Liver (tissue), 9 donors: ENCODE measurements around the gene RAE1. TPM values are rescaled to one million over a fixed set of nuclear protein-coding genes. Genes with fewer than 3 reads are reported as not detected.

Experiments
- DNase-seq: peaks from one replicate; pipeline ENCODE4 v3.0.0-alpha.2; 2017; ENCODE audit warnings: low spot score
- H3K27ac ChIP-seq, 2 donors: one replicate each; pipeline ENCODE4 v1.7.0; 2013; ENCODE audit warnings: inconsistent platforms in 2 of 2, low read length in 2 of 2, control low read depth in 1 of 2, low read depth in 1 of 2, mild to moderate bottlenecking in 1 of 2
- H3K27me3 ChIP-seq, 4 donors: one replicate each; pipeline versions ENCODE4 v1.6.1 to v1.7.0; 2013; ENCODE audit warnings: low read length in 3 of 4, inconsistent platforms in 1 of 4, mild to moderate bottlenecking in 1 of 4, moderate library complexity in 1 of 4; ENCODE audit not compliant: control insufficient read depth in 4 of 4, insufficient read depth in 4 of 4
- H3K36me3 ChIP-seq, 4 donors: one replicate each; pipeline versions ENCODE4 v1.6.1 to v1.7.0; 2013; ENCODE audit warnings: low read length in 3 of 4, mild to moderate bottlenecking in 3 of 4, low read depth in 1 of 4, moderate library complexity in 1 of 4; ENCODE audit not compliant: control insufficient read depth in 4 of 4, insufficient read depth in 3 of 4
- H3K4me1 ChIP-seq, 4 donors: one replicate each; pipeline versions ENCODE4 v1.6.1 to v1.7.0; 2013; ENCODE audit warnings: low read length in 3 of 4, mild to moderate bottlenecking in 3 of 4, moderate library complexity in 1 of 4; ENCODE audit not compliant: control insufficient read depth in 4 of 4, insufficient read depth in 4 of 4
- H3K4me3 ChIP-seq, 3 donors: one replicate each; pipeline versions ENCODE4 v1.6.1 to v1.7.0; 2013; ENCODE audit warnings: low read length in 3 of 3, control low read depth in 1 of 3, low read depth in 1 of 3, mild to moderate bottlenecking in 1 of 3
- H3K9ac ChIP-seq, 2 donors: one replicate each; pipeline ENCODE4 v1.7.0; 2013; ENCODE audit warnings: low read length in 2 of 2, mild to moderate bottlenecking in 2 of 2, moderate library complexity in 2 of 2, control low read depth in 1 of 2, low read depth in 1 of 2
- H3K9me3 ChIP-seq, 4 donors: one replicate each; pipeline versions ENCODE4 v1.6.1 to v1.7.0; 2013; ENCODE audit warnings: low read length in 3 of 4; ENCODE audit not compliant: control insufficient read depth in 4 of 4
- EGR1 ChIP-seq, 2 donors: IDR thresholded peaks; 2 replicates each; pipeline ENCODE4 v1.6.1; 2016 to 2018; ENCODE audit warnings: antibody characterized with exemption in 2 of 2, low read depth in 2 of 2
- FOXA1 ChIP-seq: IDR thresholded peaks from 2 replicates; pipeline ENCODE4 v1.6.1; 2016; ENCODE audit warnings: antibody characterized with exemption
- GABPA ChIP-seq, 2 donors: IDR thresholded peaks in 1 of 2; conservative IDR thresholded peaks in 1 of 2; 2 replicates each; pipeline ENCODE4 v1.6.1; 2016; ENCODE audit warnings: antibody characterized with exemption in 2 of 2, mild to moderate bottlenecking in 1 of 2, moderate library complexity in 1 of 2
- HNF4A ChIP-seq, 2 donors: conservative IDR thresholded peaks; 2 replicates each; pipeline ENCODE4 v1.6.1; 2016; ENCODE audit warnings: antibody characterized with exemption in 2 of 2, mild to moderate bottlenecking in 2 of 2
- JUND ChIP-seq, 2 donors: IDR thresholded peaks; 2 replicates each; pipeline ENCODE4 v1.6.1; 2016; ENCODE audit warnings: antibody characterized with exemption in 2 of 2
- NR2F2 ChIP-seq: IDR thresholded peaks from 2 replicates; pipeline ENCODE4 v1.6.1; 2016; ENCODE audit warnings: antibody characterized with exemption
- RAD21 ChIP-seq, 2 donors: IDR thresholded peaks; 2 replicates each; pipeline ENCODE4 v1.6.1; 2016; ENCODE audit warnings: antibody characterized with exemption in 2 of 2, mild to moderate bottlenecking in 2 of 2
- RXRA ChIP-seq, 2 donors: IDR thresholded peaks; 2 replicates each; pipeline ENCODE4 v1.6.1; 2017 to 2018; ENCODE audit warnings: antibody characterized with exemption in 2 of 2, mild to moderate bottlenecking in 1 of 2
- whole genome bisulfite sequencing: extraction: QIAGEN DNeasy Blood & Tissue Kit; methylation state at CpG from one replicate; pipeline ENCODE4 v1.1.7; 2013; 5-methylcytosine and 5-hydroxymethylcytosine counted together
- polyA plus RNA-seq, 2 donors: library from polyadenylated mRNA; stranded (reverse) in 1 of 2; unstranded in 1 of 2; fragments of 200-250 nt in 1 of 2; fragments of >200 nt in 1 of 2; fragmentation: Nextera tagmentation in 1 of 2; extraction: Ambion mirVana in 1 of 2; gene quantifications; one replicate each; pipeline versions ENCODE4 v1.2.1 to v1.2.3, GENCODE V29; 2013 to 2015
- total RNA-seq, 2 donors: library from RNA; depleted of rRNA; stranded (reverse); fragments of >200 nt; gene quantifications; one replicate each; pipeline ENCODE4 v1.2.3, GENCODE V29; 2014
- TF ChIP-seq, protein P1 (sequence below): IDR thresholded peaks from 2 replicates; pipeline ENCODE4 v1.6.1; 2016; ENCODE audit warnings: antibody characterized with exemption
- TF ChIP-seq, protein P2 (sequence below): IDR thresholded peaks from 2 replicates; pipeline ENCODE4 v1.6.1; 2016; ENCODE audit warnings: antibody characterized with exemption, mild to moderate bottlenecking
- donor health status: healthy.
- donor health status: healthy.
- donor health status: healthy.
- donor health status: healthy.
- donor health status: healthy.

RAE1 gene
- total and polyA plus RNA-seq, 4 donors, result 10.0 to 15.5 (median 13.5) TPM

DNA sequence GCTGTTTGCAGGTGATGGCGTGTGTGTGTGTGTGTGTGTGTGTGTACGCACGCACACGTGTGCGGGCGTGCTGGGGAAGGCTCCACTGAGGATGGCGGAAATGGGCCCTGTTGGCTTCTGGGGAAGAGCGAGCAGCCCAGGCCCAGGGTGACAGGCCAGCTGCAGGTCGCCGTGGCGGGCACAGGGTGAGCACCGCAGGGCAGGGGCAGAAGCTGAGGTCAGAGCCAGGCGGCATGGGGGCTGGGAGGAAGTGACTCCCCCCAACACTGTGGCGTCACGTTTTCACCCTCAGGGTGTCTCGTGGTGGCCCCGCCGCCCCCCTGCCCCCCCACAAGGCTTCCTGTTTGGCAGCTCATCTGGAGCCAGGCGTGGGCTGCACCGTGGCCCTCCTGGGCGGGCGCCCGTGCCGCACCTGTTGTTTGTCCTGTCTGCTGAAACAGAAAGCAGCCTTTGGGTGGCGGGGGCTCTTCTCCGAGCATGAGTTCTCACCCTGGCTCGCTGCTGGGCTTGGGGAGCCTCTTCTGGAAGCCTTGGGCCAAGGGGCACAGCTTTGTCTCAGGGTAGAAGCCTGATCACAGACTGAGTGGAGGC lies 47.3 kb downstream of the RAE1 start (continued):
- TF ChIP-seq GABPA (IDR thresholded peaks at IDR 0.05 in 1 of 2, conservative IDR thresholded peaks at IDR 0.05 in 1 of 2) (no peak), RAD21 (IDR thresholded peaks at IDR 0.05) (no peak), NR2F2 (no peak)

DNA sequence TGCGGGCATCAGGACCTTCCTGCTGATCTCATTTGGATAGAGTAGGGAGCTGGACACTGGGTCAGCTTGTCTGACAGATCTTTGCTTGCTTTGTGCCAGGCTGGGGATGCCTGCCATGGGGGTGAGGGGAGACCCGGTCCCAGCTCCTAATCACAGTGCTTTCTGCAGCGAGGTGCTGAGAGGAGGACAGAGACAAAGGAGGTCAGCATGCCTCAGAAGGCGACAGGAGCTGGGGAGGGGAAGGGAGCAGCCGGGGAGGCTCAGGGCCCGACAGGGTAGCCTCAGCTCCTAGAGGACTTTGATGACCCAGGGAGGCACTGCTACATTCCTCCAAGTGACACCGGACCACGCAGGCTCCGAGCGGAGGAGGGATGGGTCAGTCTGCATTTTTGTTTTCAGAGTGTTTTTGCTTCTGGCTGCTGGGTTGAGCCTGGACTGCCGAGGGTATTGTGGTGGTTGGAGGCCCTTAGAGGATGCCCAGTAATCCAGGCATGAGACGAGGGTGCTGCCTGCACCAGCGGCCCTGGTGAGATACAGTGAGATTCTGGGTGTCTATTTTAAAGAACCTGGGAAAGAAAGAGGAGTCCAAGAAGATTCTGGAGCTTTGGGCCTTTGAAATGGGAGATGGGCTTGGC lies 48.0 kb downstream of the RAE1 start:
- Histone ChIP-seq H3K9me3 (no peaks in the 10 kb centered on the region), H3K4me3 (no peak overlapping the region), H3K27ac (peak overlapping the region in 1 of 2 donors; percentile 30), H3K4me1 (peaks cover 0 to 20% (median 8%) of the 10 kb centered on the region in 4 donors), H3K27me3 (no peaks in the 10 kb centered on the region), H3K9ac (no peak overlapping the region), H3K36me3 (peaks cover 2 to 13% (median 8%) of the 10 kb centered on the region in 4 donors)
- DNase-seq, result no peak
- WGBS, result 83% methylated on average over 13 of the region's 13 CpGs
- TF ChIP-seq GABPA (IDR thresholded peaks at IDR 0.05 in 1 of 2, conservative IDR thresholded peaks at IDR 0.05 in 1 of 2) (no peak), EGR1 (IDR thresholded peaks at IDR 0.05; ENCODE audit: low read depth in 2 of 2) (no peak), JUND (IDR thresholded peaks at IDR 0.05) (no peak), FOXA1 (no peak), HNF4A (conservative IDR thresholded peaks at IDR 0.05) (no peak)
- TF ChIP-seq, protein P1, sequence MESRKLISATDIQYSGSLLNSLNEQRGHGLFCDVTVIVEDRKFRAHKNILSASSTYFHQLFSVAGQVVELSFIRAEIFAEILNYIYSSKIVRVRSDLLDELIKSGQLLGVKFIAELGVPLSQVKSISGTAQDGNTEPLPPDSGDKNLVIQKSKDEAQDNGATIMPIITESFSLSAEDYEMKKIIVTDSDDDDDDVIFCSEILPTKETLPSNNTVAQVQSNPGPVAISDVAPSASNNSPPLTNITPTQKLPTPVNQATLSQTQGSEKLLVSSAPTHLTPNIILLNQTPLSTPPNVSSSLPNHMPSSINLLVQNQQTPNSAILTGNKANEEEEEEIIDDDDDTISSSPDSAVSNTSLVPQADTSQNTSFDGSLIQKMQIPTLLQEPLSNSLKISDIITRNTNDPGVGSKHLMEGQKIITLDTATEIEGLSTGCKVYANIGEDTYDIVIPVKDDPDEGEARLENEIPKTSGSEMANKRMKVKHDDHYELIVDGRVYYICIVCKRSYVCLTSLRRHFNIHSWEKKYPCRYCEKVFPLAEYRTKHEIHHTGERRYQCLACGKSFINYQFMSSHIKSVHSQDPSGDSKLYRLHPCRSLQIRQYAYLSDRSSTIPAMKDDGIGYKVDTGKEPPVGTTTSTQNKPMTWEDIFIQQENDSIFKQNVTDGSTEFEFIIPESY, result no peak

DNA sequence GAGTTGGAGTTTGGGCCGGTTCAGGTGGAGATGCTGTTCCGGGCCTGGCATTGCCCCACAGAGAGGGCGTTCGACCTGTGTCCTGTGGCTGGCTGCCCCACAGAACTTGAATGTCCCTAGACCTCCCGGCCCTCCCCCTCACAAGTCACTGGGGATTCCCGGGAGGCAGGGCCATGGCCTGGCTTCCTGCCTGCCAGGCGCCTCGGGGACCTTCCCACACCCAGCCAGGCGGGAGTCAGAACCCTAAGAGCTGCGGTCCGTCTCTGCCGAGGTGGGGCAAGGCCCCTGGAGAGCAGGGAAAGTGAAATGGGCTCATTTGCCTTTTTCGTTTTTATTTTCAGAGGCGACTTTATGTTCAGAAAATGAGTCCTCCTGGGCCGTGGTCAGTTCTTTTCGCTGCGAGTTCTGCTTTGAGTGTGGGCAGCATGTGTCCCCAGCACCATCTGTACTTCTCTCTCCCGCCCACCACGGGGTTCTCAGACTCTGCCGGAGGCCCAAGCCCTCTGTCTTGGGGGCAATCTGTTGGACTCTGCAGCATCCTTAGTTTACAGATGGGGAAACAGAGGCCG lies 48.6 kb downstream of the RAE1 start:
- no peak overlapping the region for H3K9ac ChIP-seq

DNA sequence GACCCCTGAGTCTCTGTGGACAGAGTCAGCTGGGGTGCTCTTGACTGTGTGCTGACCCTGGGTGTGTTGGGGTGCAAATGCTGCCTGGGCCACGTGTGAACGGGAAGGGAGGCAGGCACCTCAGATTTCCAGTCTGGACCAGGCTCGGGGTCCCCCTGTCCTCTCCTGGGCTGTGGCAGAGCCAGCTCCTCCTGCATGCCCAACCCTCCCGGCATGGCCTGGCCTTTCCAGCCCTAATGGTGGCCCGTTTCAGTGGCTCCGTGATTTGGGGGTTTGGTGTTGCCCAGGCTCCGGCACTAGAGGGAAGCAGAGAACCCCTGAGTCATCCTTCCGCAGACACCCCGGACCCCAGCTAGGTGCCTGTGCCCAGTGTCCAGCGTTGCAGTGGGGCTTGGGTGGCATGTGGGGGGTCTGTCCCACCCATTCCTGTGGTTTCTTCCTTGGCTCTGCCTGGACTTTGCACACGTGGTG lies 49.2 kb downstream of the RAE1 start:
- Histone ChIP-seq H3K4me1 (peaks cover 0 to 13% (median 7%) of the 10 kb centered on the region in 4 donors), H3K9ac (no peak overlapping the region), H3K27me3 (no peaks in the 10 kb centered on the region), H3K27ac (no peak overlapping the region), H3K36me3 (peaks cover 0 to 15% (median 7%) of the 10 kb centered on the region in 4 donors), H3K4me3 (no peak overlapping the region), H3K9me3 (no peaks in the 10 kb centered on the region)
- 90% methylated on average over 11 of the region's 11 CpGs for WGBS
- DNase-seq, result no peak
- TF ChIP-seq, protein P2, sequence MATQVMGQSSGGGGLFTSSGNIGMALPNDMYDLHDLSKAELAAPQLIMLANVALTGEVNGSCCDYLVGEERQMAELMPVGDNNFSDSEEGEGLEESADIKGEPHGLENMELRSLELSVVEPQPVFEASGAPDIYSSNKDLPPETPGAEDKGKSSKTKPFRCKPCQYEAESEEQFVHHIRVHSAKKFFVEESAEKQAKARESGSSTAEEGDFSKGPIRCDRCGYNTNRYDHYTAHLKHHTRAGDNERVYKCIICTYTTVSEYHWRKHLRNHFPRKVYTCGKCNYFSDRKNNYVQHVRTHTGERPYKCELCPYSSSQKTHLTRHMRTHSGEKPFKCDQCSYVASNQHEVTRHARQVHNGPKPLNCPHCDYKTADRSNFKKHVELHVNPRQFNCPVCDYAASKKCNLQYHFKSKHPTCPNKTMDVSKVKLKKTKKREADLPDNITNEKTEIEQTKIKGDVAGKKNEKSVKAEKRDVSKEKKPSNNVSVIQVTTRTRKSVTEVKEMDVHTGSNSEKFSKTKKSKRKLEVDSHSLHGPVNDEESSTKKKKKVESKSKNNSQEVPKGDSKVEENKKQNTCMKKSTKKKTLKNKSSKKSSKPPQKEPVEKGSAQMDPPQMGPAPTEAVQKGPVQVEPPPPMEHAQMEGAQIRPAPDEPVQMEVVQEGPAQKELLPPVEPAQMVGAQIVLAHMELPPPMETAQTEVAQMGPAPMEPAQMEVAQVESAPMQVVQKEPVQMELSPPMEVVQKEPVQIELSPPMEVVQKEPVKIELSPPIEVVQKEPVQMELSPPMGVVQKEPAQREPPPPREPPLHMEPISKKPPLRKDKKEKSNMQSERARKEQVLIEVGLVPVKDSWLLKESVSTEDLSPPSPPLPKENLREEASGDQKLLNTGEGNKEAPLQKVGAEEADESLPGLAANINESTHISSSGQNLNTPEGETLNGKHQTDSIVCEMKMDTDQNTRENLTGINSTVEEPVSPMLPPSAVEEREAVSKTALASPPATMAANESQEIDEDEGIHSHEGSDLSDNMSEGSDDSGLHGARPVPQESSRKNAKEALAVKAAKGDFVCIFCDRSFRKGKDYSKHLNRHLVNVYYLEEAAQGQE, result no peak

More for the DNA sequence above, 48.6 kb downstream of the RAE1 start:
- Histone ChIP-seq H3K9me3 (no peaks in the 10 kb centered on the region), H3K4me3 (no peak overlapping the region), H3K36me3 (peaks cover 0 to 16% (median 7%) of the 10 kb centered on the region in 4 donors), H3K27ac (peak overlapping the region in 1 of 2 donors; percentile 3), H3K4me1 (peaks cover 0 to 15% (median 8%) of the 10 kb centered on the region in 4 donors), H3K27me3 (no peaks in the 10 kb centered on the region)
- 48% methylated on average over 21 of the region's 21 CpGs for WGBS
- no peak for TF ChIP-seq FOXA1
- no peak for TF ChIP-seq EGR1 (IDR thresholded peaks at IDR 0.05; ENCODE audit: low read depth in 2 of 2)
- peak; percentile 23 for TF ChIP-seq NR2F2
- TF ChIP-seq RXRA (IDR thresholded peaks at IDR 0.05), result no peak
- no peak for TF ChIP-seq HNF4A (conservative IDR thresholded peaks at IDR 0.05)
- no peak for DNase-seq
